ENCODE measurements around the gene KNDC1. TPM values are rescaled to one million over a fixed set of nuclear protein-coding genes. Genes with fewer than 3 reads are reported as not detected.

The KNDC1 gene
- total and polyA plus RNA-seq, 2 donors (not counting 3 experiments of a cell fraction or from before 2014, with no cell fraction given): not detected

GRCh38 chr10:133169173-133169947 is 9.3 kb downstream of the KNDC1 start:
- Histone ChIP-seq H3K9me1 (replicated peaks; ENCODE audit: control insufficient read depth, extremely low read depth, insufficient read depth, low read length) (no peaks in the 10 kb centered on the region), H3K27ac (ENCODE audit: insufficient read depth, low read depth, low read length) (no peak overlapping the region), H3K4me3 (replicated peaks in 1 of 3; ENCODE audit: insufficient read depth in 1 of 3, low read depth in 1 of 3, low read length in 3 of 3) (no peak overlapping the region), H2AFZ (ENCODE audit: low read depth, low read length) (no peak overlapping the region), H4K20me1 (replicated peaks; ENCODE audit: control insufficient read depth, extremely low read depth, insufficient read depth, low read length) (no peaks in the 10 kb centered on the region), H3K4me1 (ENCODE audit: control insufficient read depth, extremely low read depth, insufficient read depth, low read length) (no peaks in the 10 kb centered on the region), H3K27me3 (ENCODE audit: control insufficient read depth in 2 of 2, insufficient read depth in 2 of 2, low read length in 2 of 2) (no peaks in the 10 kb centered on the region), H3K9me3 (replicated peaks; ENCODE audit: control insufficient read depth, insufficient read depth, low read length) (no peaks in the 10 kb centered on the region), H3K4me2 (ENCODE audit: insufficient read depth, low read length) (no peak overlapping the region), H3K36me3 (ENCODE audit: control insufficient read depth in 2 of 2, extremely low read depth in 1 of 2, insufficient read depth in 2 of 2, low read length in 2 of 2) (no peaks in the 10 kb centered on the region), H3K9ac (replicated peaks; ENCODE audit: extremely low read depth, insufficient read depth, low read length) (no peak overlapping the region), H3K79me2 (ENCODE audit: control insufficient read depth, insufficient read depth, low read length) (no peaks in the 10 kb centered on the region)
- FAIRE-seq (no peak), DNase-seq (ENCODE audit: low read depth, low spot score) (no peak)
- ChIA-PET POLR2A (no interaction called here), CTCF (no interaction called here)
- TF ChIP-seq MYC (IDR thresholded peaks at IDR 0.05; ENCODE audit: low read depth, low read length): no peak
- TF ChIP-seq JUN (IDR thresholded peaks at IDR 0.05; ENCODE audit: borderline replicate concordance, insufficient read depth, insufficient read length, low read depth): no peak
- TF ChIP-seq MAX (IDR thresholded peaks at IDR 0.05; ENCODE audit: insufficient read depth, insufficient read length): no peak
- TF ChIP-seq, protein P1, sequence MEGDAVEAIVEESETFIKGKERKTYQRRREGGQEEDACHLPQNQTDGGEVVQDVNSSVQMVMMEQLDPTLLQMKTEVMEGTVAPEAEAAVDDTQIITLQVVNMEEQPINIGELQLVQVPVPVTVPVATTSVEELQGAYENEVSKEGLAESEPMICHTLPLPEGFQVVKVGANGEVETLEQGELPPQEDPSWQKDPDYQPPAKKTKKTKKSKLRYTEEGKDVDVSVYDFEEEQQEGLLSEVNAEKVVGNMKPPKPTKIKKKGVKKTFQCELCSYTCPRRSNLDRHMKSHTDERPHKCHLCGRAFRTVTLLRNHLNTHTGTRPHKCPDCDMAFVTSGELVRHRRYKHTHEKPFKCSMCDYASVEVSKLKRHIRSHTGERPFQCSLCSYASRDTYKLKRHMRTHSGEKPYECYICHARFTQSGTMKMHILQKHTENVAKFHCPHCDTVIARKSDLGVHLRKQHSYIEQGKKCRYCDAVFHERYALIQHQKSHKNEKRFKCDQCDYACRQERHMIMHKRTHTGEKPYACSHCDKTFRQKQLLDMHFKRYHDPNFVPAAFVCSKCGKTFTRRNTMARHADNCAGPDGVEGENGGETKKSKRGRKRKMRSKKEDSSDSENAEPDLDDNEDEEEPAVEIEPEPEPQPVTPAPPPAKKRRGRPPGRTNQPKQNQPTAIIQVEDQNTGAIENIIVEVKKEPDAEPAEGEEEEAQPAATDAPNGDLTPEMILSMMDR (IDR thresholded peaks at IDR 0.05; ENCODE audit: extremely low read depth in 1 of 2, insufficient read depth in 1 of 2, low read depth in 1 of 2, low read length in 2 of 2): no peak
- TF ChIP-seq GATA2 (IDR thresholded peaks at IDR 0.05; ENCODE audit: insufficient read depth, insufficient read length, low read depth, low read length): no peak
- no peak for TF ChIP-seq FOS (IDR thresholded peaks at IDR 0.05; ENCODE audit: borderline replicate concordance, insufficient read depth, low read length)
- no peak for TF ChIP-seq POLR2AphosphoS5 (IDR thresholded peaks at IDR 0.05; ENCODE audit: insufficient read depth, low read depth, low read length)
- no peak for TF ChIP-seq POLR2A (IDR thresholded peaks at IDR 0.05; ENCODE audit: low read depth, low read length)
- no peak for TF ChIP-seq EZH2 (IDR thresholded peaks at IDR 0.05; ENCODE audit: borderline replicate concordance, low read depth, low read length, severe bottlenecking)
- BruUV-seq (replicated peaks): no TSS peak
- dilution Hi-C loops (cut with MboI; ENCODE audit: extremely low pct_ligation_motif_present, low sequenced_read_pairs): no loop called here
- intact Hi-C loops (cut with micrococcal nuclease): no loop called here
